HG02759 (cell line): ENCODE measurements around the gene ZNF660.
"Not testable (repeated sequence)": the region's sequence is repeated elsewhere in the genome, so short reads cannot be mapped to it uniquely, and the experiment has no call there.

ENCODE experiments used
- ATAC-seq: cut with Tn5 transposase; IDR thresholded peaks from one replicate; pipeline ENCODE4 v1.9.1; 2021; ENCODE audit warnings: mild to moderate bottlenecking, moderate library complexity; ENCODE audit not compliant: unreplicated experiment

ZNF660 gene

GRCh38 chr3:44584646-44585501, at the start of gene ZNF660:
TSS of gene ZNF660 (plus strand) at chr3:44584964. CDS start at chr3:44594194, 9,230 bp downstream.
- ATAC-seq, result peak; percentile 91

- ATAC-seq, result no peak
Observed at GRCh38 chr3:44535364-44535763, 49.4 kb upstream of the ZNF660 start.

GRCh38 chr3:44544811-44545210, 40.0 kb upstream of the ZNF660 start:
- ATAC-seq, result not testable (repeated sequence)

GRCh38 chr3:44554626-44555592, 29.9 kb upstream of the ZNF660 start, which contains the start of gene ZKSCAN7:
TSS of gene ZKSCAN7 (plus strand) at chr3:44555193. CDS start at chr3:44557048, 1,855 bp downstream.
- ATAC-seq, result peak; percentile 78

- ATAC-seq, result no peak
Observed at GRCh38 chr3:44555723-44556122, 29.0 kb upstream of the ZNF660 start.

GRCh38 chr3:44557074-44557473, 27.7 kb upstream of the ZNF660 start:
- ATAC-seq, result no peak

GRCh38 chr3:44561076-44561475, 23.7 kb upstream of the ZNF660 start:
- ATAC-seq, result no peak

- no peak for ATAC-seq
Observed at GRCh38 chr3:44562147-44562546, 22.6 kb upstream of the ZNF660 start.

- ATAC-seq, result no peak
Observed at GRCh38 chr3:44568561-44568960, 16.2 kb upstream of the ZNF660 start.

GRCh38 chr3:44571024-44571423, 13.7 kb upstream of the ZNF660 start:
- no peak for ATAC-seq

GRCh38 chr3:44576613-44577012, 8.2 kb upstream of the ZNF660 start:
- no peak for ATAC-seq

GRCh38 chr3:44577354-44577952, 7.3 kb upstream of the ZNF660 start:
- not testable (repeated sequence) for ATAC-seq

- ATAC-seq, result not testable (repeated sequence)
Observed at GRCh38 chr3:44578316-44578715, 6.4 kb upstream of the ZNF660 start.

GRCh38 chr3:44578924-44579515, 5.7 kb upstream of the ZNF660 start:
- ATAC-seq, result not testable (repeated sequence)

GRCh38 chr3:44579749-44580148, 5.0 kb upstream of the ZNF660 start:
- ATAC-seq, result not testable (repeated sequence)

- not testable (repeated sequence) for ATAC-seq
Observed at GRCh38 chr3:44580971-44581370, 3.8 kb upstream of the ZNF660 start.

- ATAC-seq, result no peak
Observed at GRCh38 chr3:44596621-44597020, 11.9 kb downstream of the ZNF660 start.

GRCh38 chr3:44601749-44602148, 17.0 kb downstream of the ZNF660 start:
- ATAC-seq, result no peak

- no peak for ATAC-seq
Observed at GRCh38 chr3:44612678-44613077, 27.9 kb downstream of the ZNF660 start.

GRCh38 chr3:44624749-44625480, 40.2 kb downstream of the ZNF660 start, which contains the start of gene ZNF197:
TSS of gene ZNF197 (plus strand) at chr3:44625036. CDS start at chr3:44629155, 4,119 bp downstream.
- ATAC-seq, result peak; percentile 94
